Suprapubic skin (tissue), 4 donors: ENCODE data around the gene MAP6. TPM values are rescaled to one million over a fixed set of nuclear protein-coding genes. Genes with fewer than 3 reads are reported as not detected.
"Not testable (repeated sequence)": the region's sequence is repeated elsewhere in the genome, so short reads cannot be mapped to it uniquely, and the experiment has no call there.

Experiments
- DNase-seq, 2 donors: peaks; one replicate each; pipeline ENCODE4 v3.0.0-alpha.2; 2019; ENCODE audit warnings: low spot score in 2 of 2
- H3K27ac ChIP-seq: fragments of 200-600 bp; sonication (generic); one replicate; pipeline ENCODE4 v1.5.1; 2019
- H3K27me3 ChIP-seq: fragments of 200-600 bp; sonication (generic); one replicate; pipeline ENCODE4 v1.5.1; 2019
- H3K36me3 ChIP-seq: fragments of 200-600 bp; sonication (generic); one replicate; pipeline ENCODE4 v1.5.1; 2019
- H3K4me1 ChIP-seq: fragments of 200-600 bp; sonication (generic); one replicate; pipeline ENCODE4 v1.5.1; 2019
- H3K4me3 ChIP-seq: fragments of 200-600 bp; sonication (generic); one replicate; pipeline ENCODE4 v1.5.1; 2019; ENCODE audit warnings: mild to moderate bottlenecking
- H3K9me3 ChIP-seq: fragments of 200-600 bp; sonication (generic); one replicate; pipeline ENCODE4 v1.5.1; 2019
- CTCF ChIP-seq, 2 donors: fragments of 200-600 bp in 1 of 2; fragments of 450-650 bp in 1 of 2; sonication (generic) in 1 of 2; IDR thresholded peaks; one replicate each; pipeline ENCODE4 v1.5.1; 2016 to 2019; ENCODE audit warnings: antibody characterized with exemption in 2 of 2, mild to moderate bottlenecking in 1 of 2, moderate library complexity in 1 of 2
- EP300 ChIP-seq: sonication (generic); formaldehyde crosslinking; IDR thresholded peaks from one replicate; pipeline ENCODE4 v1.6.1; 2017; ENCODE audit warnings: antibody characterized with exemption
- POLR2A ChIP-seq, 2 donors: fragments of 450-650 bp; IDR thresholded peaks; one replicate each; pipeline ENCODE4 v1.6.1; 2017; ENCODE audit warnings: antibody characterized with exemption in 2 of 2, mild to moderate bottlenecking in 2 of 2, moderate library complexity in 2 of 2
- POLR2AphosphoS5 ChIP-seq, 3 donors: sonication (generic); formaldehyde crosslinking; IDR thresholded peaks; one replicate each; pipeline ENCODE4 v1.6.1; 2017; ENCODE audit warnings: antibody characterized with exemption in 3 of 3
- WGBS: methylation state at CpG from one replicate; pipeline ENCODE4 v1.1.5; 2018; 5-methylcytosine and 5-hydroxymethylcytosine counted together
- total RNA-seq, 4 donors: library from RNA; depleted of rRNA; stranded (reverse); fragments of >200 nt; gene quantifications; one replicate each; pipeline ENCODE4 v1.1.0, GENCODE V29; 2016

MAP6 gene
- total RNA-seq, 4 donors from 2014 or later = 2.7 to 11.0 (median 4.6) TPM

DNA sequence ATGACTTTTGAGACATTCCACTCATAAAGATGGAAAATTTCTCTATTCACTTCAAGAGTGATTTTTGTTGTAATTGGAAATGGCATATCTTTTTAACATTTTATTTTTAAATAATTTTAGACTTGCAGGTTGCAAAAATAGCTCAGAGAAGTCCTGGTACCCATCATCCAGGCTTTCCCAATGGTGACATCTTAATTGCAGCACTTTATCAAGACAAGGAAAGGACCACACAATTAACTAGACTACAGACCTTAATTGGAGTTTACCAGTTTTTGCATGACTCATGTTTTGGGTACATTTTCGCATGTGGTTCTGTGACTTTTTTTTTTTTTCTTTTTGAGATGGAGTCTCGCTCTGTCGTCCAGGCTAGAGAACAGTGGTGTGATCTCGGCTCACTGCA, 23.0 kb upstream of the MAP6 start:
- TF ChIP-seq EP300 = no peak
- TF ChIP-seq CTCF (IDR thresholded peaks at IDR 0.05) = no peak
- no peak for TF ChIP-seq POLR2A (IDR thresholded peaks at IDR 0.05)
- TF ChIP-seq POLR2AphosphoS5 (IDR thresholded peaks at IDR 0.05) = no peak
- Histone ChIP-seq H3K36me3 (no peaks in the 10 kb centered on the region), H3K27me3 (peaks cover 11% of the 10 kb centered on the region), H3K27ac (no peak overlapping the region), H3K4me3 (no peak overlapping the region), H3K9me3 (no peaks in the 10 kb centered on the region), H3K4me1 (no peaks in the 10 kb centered on the region)
- 81% methylated on average over 4 of the region's 4 CpGs for WGBS
- no peak for DNase-seq

DNA sequence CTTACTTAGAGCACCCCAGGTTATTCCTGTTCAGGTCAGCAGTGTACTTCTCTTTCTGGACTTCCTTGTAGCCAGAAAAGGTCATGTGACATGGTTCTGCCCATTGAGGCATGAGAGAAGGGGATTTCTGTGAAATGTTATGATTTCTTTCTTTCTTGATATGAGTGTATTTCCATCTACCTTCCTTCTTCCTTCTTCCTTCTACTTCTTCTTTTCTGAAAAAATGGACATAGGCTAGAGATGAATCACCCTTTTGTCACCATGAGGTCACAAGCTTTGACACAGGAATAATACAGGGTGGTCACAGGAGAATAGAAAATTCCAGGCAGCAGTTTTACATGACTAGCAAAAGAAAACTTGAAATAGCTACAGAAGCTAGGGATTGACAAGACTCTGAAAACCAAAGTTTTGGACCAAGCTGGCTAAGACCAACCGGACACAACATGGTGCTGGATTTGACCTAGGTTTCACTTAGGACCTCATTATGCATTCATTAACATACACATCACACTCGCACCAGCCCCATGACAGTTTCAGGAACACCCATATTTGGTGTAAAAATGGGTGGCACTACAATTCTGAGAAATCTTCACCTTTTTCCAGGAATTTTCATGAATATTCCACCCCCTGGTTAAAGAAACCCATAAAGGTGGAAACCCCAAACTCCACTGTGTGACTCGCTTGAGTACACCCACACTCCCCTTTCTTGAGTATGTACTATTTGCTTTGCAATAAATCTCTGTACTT, 21.2 kb upstream of the MAP6 start:
- Histone ChIP-seq H3K27ac (no peak overlapping the region), H3K9me3 (no peaks in the 10 kb centered on the region), H3K4me3 (no peak overlapping the region), H3K27me3 (peaks cover 11% of the 10 kb centered on the region), H3K4me1 (no peaks in the 10 kb centered on the region), H3K36me3 (no peaks in the 10 kb centered on the region)
- WGBS = 77% methylated on average over 3 of the region's 3 CpGs
- TF ChIP-seq POLR2A (IDR thresholded peaks at IDR 0.05) = no peak
- no peak for TF ChIP-seq POLR2AphosphoS5 (IDR thresholded peaks at IDR 0.05)
- no peak for TF ChIP-seq CTCF (IDR thresholded peaks at IDR 0.05)
- TF ChIP-seq EP300 = no peak
- no peak for DNase-seq

GRCh38 chr11:75683856-75684255, 15.0 kb upstream of the MAP6 start:
- 68% methylated on average over 1 of the region's 1 CpG for WGBS
- not testable (repeated sequence) for DNase-seq, H3K4me3 ChIP-seq, H3K4me1 ChIP-seq, H3K27ac ChIP-seq, H3K36me3 ChIP-seq, H3K9me3 ChIP-seq
- H3K27me3 ChIP-seq = peaks cover 23% of the 10 kb centered on the region

GRCh38 chr11:75679566-75679965, 10.7 kb upstream of the MAP6 start:
- TF ChIP-seq EP300 = no peak
- TF ChIP-seq POLR2A (IDR thresholded peaks at IDR 0.05) = no peak
- TF ChIP-seq CTCF (IDR thresholded peaks at IDR 0.05) = no peak
- no peak for DNase-seq
- WGBS = 93% methylated on average over 9 of the region's 11 CpGs

DNA sequence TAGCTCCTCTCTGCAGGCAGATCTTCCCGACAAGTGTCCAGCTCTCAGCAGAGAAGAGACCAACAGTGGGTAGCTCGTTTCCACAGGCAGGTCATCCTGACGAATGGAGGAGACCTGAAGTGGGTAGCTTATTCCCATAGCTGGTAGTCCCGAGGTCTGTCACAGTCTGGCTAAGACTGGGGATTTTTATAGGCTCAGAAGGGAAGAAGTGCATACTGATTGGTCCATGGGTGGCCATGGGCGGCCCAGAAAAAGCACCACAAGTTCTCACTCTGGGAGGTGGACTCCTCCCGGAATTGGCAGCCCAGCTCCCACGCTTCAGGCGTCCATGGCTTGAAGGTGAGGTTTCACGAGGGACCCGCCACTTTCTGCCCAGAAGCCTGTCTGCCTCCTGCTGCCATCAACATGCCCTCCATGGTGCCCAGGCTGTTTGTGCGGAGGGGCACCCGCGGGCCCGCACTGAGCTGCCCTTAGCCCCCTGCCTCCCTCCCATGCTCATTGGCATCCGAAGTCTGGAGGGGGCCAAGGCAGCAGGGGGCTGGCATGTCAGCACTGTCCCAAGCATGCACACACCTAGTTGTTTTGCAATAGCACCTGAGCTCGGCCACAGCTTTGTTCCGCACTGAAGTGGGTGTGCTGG, 9.9 kb upstream of the MAP6 start:
- no peak for DNase-seq
- peaks cover 29% of the 10 kb centered on the region for H3K27me3 ChIP-seq
- WGBS = 74% methylated on average over 11 of the region's 17 CpGs

More at GRCh38 chr11:75679566-75679965, 10.7 kb upstream of the MAP6 start:
- Histone ChIP-seq H3K4me3 (no peak overlapping the region), H3K27me3 (peaks cover 24% of the 10 kb centered on the region), H3K4me1 (no peaks in the 10 kb centered on the region), H3K36me3 (no peaks in the 10 kb centered on the region), H3K9me3 (no peaks in the 10 kb centered on the region), H3K27ac (no peak overlapping the region)

More for the DNA sequence above, 9.9 kb upstream of the MAP6 start:
- Histone ChIP-seq H3K27ac (no peak overlapping the region), H3K36me3 (no peaks in the 10 kb centered on the region), H3K9me3 (no peaks in the 10 kb centered on the region), H3K4me3 (no peak overlapping the region), H3K4me1 (no peaks in the 10 kb centered on the region)
- TF ChIP-seq POLR2A (IDR thresholded peaks at IDR 0.05) = no peak
- TF ChIP-seq CTCF (IDR thresholded peaks at IDR 0.05) = no peak
- no peak for TF ChIP-seq EP300
- TF ChIP-seq POLR2AphosphoS5 (IDR thresholded peaks at IDR 0.05) = no peak
